K562 (cell line): ENCODE data around the gene SND1. TPM values are rescaled to one million over a fixed set of nuclear protein-coding genes. Genes with fewer than 3 reads are reported as not detected.

ENCODE experiments used
- ARNT ChIP-seq, 2 experiments: fragments of 450-650 bp; IDR thresholded peaks; 2 replicates each; pipeline ENCODE4 v1.6.1; 2016; ENCODE audit warnings: mild to moderate bottlenecking in 1 of 2
- ATF4 ChIP-seq: fragments of 450-650 bp; formaldehyde crosslinking; IDR thresholded peaks from 2 replicates; pipeline ENCODE4 v1.4.0; 2022; ENCODE audit warnings: mild to moderate bottlenecking, moderate library complexity
- BRF1 ChIP-seq: IDR thresholded peaks from 3 replicates; pipeline ENCODE4 v1.6.1; 2011; ENCODE audit warnings: borderline replicate concordance, mild to moderate bottlenecking; ENCODE audit not compliant: insufficient read length; ENCODE audit errors: extremely low read depth
- GTF3C2 ChIP-seq: IDR thresholded peaks from 3 replicates; pipeline ENCODE4 v1.6.1; 2011; ENCODE audit warnings: borderline replicate concordance, mild to moderate bottlenecking, moderate library complexity; ENCODE audit not compliant: insufficient read length; ENCODE audit errors: extremely low read depth
- HSF4 ChIP-seq: fragments of 250-450 bp; sonication (Bioruptor Pico); IDR thresholded peaks from 2 replicates; pipeline ENCODE4 v2.1.2; 2022; ENCODE audit warnings: mild to moderate bottlenecking, moderate library complexity, borderline replicate concordance
- MAFK ChIP-seq: IDR thresholded peaks from 2 replicates; pipeline ENCODE4 v1.6.1; 2011; ENCODE audit warnings: low read length, improper control_type of control experiment
- MECOM ChIP-seq: fragments of 250-450 bp; sonication (Bioruptor Pico); IDR thresholded peaks from 2 replicates; pipeline ENCODE4 v1.8.0; 2022; ENCODE audit warnings: inconsistent platforms
- NCOA6 ChIP-seq: fragments of 450-650 bp; IDR thresholded peaks from 2 replicates; pipeline ENCODE4 v1.6.1; 2017; ENCODE audit warnings: mild to moderate bottlenecking
- NFIC ChIP-seq: fragments of 450-650 bp; IDR thresholded peaks from 2 replicates; pipeline ENCODE4 v1.6.1; 2017; ENCODE audit warnings: mild to moderate bottlenecking, inconsistent platforms
- PCBP1 ChIP-seq: fragments of 200-400 bp; formaldehyde crosslinking; IDR thresholded peaks from 2 replicates; pipeline ENCODE4 v1.6.1; 2018; ENCODE audit warnings: mild to moderate bottlenecking, low read depth, low read length; ENCODE audit not compliant: poor library complexity, severe bottlenecking
- RCOR1 ChIP-seq, 2 experiments: IDR thresholded peaks; 2 replicates each; pipeline ENCODE4 v1.6.1; 2012; ENCODE audit warnings: low read depth in 2 of 2, low read length in 2 of 2, borderline replicate concordance in 1 of 2, improper control_type of control experiment in 1 of 2
- SIN3B ChIP-seq: fragments of 450-650 bp; IDR thresholded peaks from 2 replicates; pipeline ENCODE4 v1.6.1; 2017; ENCODE audit warnings: low read depth, mild to moderate bottlenecking, moderate library complexity
- SLC30A9 ChIP-seq: fragments of 250-450 bp; sonication (Bioruptor Pico); IDR thresholded peaks from 2 replicates; pipeline ENCODE4 v1.8.0; 2022; ENCODE audit warnings: mild to moderate bottlenecking, moderate library complexity
- STAT5B ChIP-seq: fragments of 250-450 bp; sonication (Bioruptor Pico); IDR thresholded peaks from 2 replicates; pipeline ENCODE4 v1.8.0; 2021; ENCODE audit warnings: mild to moderate bottlenecking, inconsistent platforms
- TBL1XR1 ChIP-seq, 2 experiments: IDR thresholded peaks; 2 replicates each; pipeline ENCODE4 v1.6.1; 2012; ENCODE audit warnings: improper control_type of control experiment in 2 of 2, low read length in 2 of 2, mild to moderate bottlenecking in 1 of 2
- ZC3H4 ChIP-seq: sonication (generic); formaldehyde crosslinking; IDR thresholded peaks from 2 replicates; pipeline ENCODE4 v1.9.0; 2021; ENCODE audit warnings: missing genetic modification reagents, borderline replicate concordance
- ZKSCAN8 ChIP-seq: fragments of 200-800 bp; sonication (Bioruptor generic); IDR thresholded peaks from 2 replicates; pipeline ENCODE4 v1.6.1; 2016; ENCODE audit warnings: missing genetic modification characterization, missing compliant biosample characterization
- ZMIZ1 ChIP-seq, 2 experiments: fragments of 150-350 bp in 1 of 2; IDR thresholded peaks; 2 replicates each; pipeline ENCODE4 v1.6.1; 2012 to 2016; ENCODE audit warnings: low read depth in 2 of 2, low read length in 2 of 2, mild to moderate bottlenecking in 1 of 2, moderate library complexity in 1 of 2
- ZNF436 ChIP-seq: fragments of 250-450, 450-650 bp; sonication (Bioruptor Pico); formaldehyde crosslinking; IDR thresholded peaks from 2 replicates; pipeline ENCODE4 v1.7.0; 2020; ENCODE audit warnings: mild to moderate bottlenecking
- ZNF785 ChIP-seq: fragments of 250-450 bp; sonication (Bioruptor Pico); IDR thresholded peaks from 2 replicates; pipeline ENCODE4 v1.4.0; 2020; ENCODE audit warnings: mild to moderate bottlenecking
- polyA plus RNA-seq, 8 experiments: library from polyadenylated mRNA; depleted of rRNA in 4 of 8; stranded (reverse) in 5 of 8; unstranded in 3 of 8; fragments of >200 nt; fragmentation: Nextera tagmentation in 2 of 8; fragmentation: Illumina TruSeq in 1 of 8; extraction: Ambion mirVana in 2 of 8; extraction: Trizol in 1 of 8; gene quantifications; 2 replicates each; pipeline versions ENCODE4 v1.2.1 to v1.2.3, GENCODE V29; 2011 to 2014; ENCODE audit warnings: inconsistent platforms in 1 of 8, missing spikeins in 1 of 8
- total RNA-seq, 7 experiments: library from RNA; depleted of rRNA in 6 of 7; stranded (reverse); fragments of >200 nt in 6 of 7; fragmentation: Illumina TruSeq in 2 of 7; extraction: Trizol in 2 of 7; gene quantifications; 2 replicates each; pipeline versions ENCODE4 v1.2.1 to v1.2.3, GENCODE V29; 2011 to 2021; ENCODE audit warnings: low replicate concordance in 1 of 7

SND1 gene
- total and polyA plus RNA-seq, 9 of the 15 experiments (the other 6 are each of a cell fraction or from before 2014, with no cell fraction given): 46.5 to 307 (median 191) TPM

DNA sequence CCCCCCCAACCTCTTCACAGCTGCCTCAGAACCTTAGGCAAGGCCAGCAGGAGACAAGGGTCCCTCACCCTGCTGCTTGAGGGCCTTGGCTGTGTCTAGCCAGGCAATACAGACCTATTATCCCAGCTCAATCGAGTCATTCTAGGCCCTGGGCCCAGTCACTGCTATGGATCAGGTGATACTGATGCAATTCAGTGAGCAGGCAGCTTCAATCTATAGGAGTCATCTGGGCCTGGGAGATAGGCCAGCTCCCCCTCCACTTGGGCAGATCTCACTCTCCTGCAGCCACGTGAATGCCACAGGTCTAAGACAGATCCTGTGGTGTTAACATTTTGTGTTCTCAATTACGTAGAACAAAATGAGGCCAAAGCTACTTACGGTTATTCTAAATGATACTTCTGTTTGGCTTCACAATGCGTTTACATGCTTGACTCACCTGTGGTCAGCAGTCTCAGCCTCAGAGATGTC lies 447.2 kb downstream of the SND1 start (continued):
- TF ChIP-seq ZMIZ1 (IDR thresholded peaks at IDR 0.05; ENCODE audit: low read depth in 2 of 2, low read length in 2 of 2): peak in 1 of 2 experiments; percentile 72; a peak in 1 of 4 replicates
- TF ChIP-seq ATF4 (CRISPR knock-in tag): peak; percentile 87
- TF ChIP-seq ARNT (IDR thresholded peaks at IDR 0.05): 0 out of 4 replicates have a peak, but pooled peaks of 1 of the 2 experiments have one; percentile 67
- TF ChIP-seq ZNF785 (CRISPR knock-in tag): no peak
- TF ChIP-seq NFIC: 0 out of 2 replicates have a peak, but pooled peaks have one; percentile 23
- peak; percentile 49 to 65; a peak in 2 of 4 replicates for TF ChIP-seq TBL1XR1 (IDR thresholded peaks at IDR 0.05; ENCODE audit: low read length in 2 of 2)
- no peak for TF ChIP-seq PCBP1
- peak; percentile 45 for TF ChIP-seq MAFK
- TF ChIP-seq NCOA6: no peak
- no peak for TF ChIP-seq GTF3C2
- TF ChIP-seq ZNF436 (CRISPR knock-in tag): no peak
- no peak for TF ChIP-seq SIN3B
- TF ChIP-seq ZC3H4: no peak
- peak in 1 of 2 experiments; percentile 91; a peak in 2 of 4 replicates for TF ChIP-seq RCOR1 (IDR thresholded peaks at IDR 0.05; ENCODE audit: borderline replicate concordance in 1 of 2, low read depth in 2 of 2, low read length in 2 of 2)
- TF ChIP-seq STAT5B: no peak
- TF ChIP-seq SLC30A9 (CRISPR knock-in tag): no peak
- no peak for TF ChIP-seq ZKSCAN8
- TF ChIP-seq MECOM (CRISPR knock-in tag): 0 out of 2 replicates have a peak, but pooled peaks have one; percentile 54
- no peak; the same call in 1 of the 2 replicates for TF ChIP-seq HSF4 (CRISPR knock-in tag)
- no peak for TF ChIP-seq BRF1
